Left lung (tissue), 10 donors: Measurements from ENCODE around the gene GRM1. TPM values are rescaled to one million over a fixed set of nuclear protein-coding genes. Genes with fewer than 3 reads are reported as not detected.

ENCODE experiments used
- ATAC-seq: fragments of 200-7000 bp; cut with Tn5 transposase; one replicate; pipeline ENCODE4 v1.9.1; 2020; ENCODE audit warnings: moderate library complexity
- DNase-seq, 4 donors: peaks; one replicate each; pipeline ENCODE4 v3.0.0-alpha.2; 2013 to 2020
- H3K27ac ChIP-seq, 2 donors: fragments of 200-600 bp; sonication (generic) in 1 of 2; one replicate each; pipeline versions ENCODE4 v1.5.0 to v1.8.0; 2020 to 2021
- H3K27me3 ChIP-seq, 2 donors: fragments of 200-600 bp; sonication (generic) in 1 of 2; one replicate each; pipeline versions ENCODE4 v1.5.0 to v1.8.0; 2020 to 2021
- H3K36me3 ChIP-seq, 2 donors: fragments of 200-600 bp; sonication (generic) in 1 of 2; one replicate each; pipeline versions ENCODE4 v1.5.0 to v1.8.0; 2020 to 2021
- H3K4me1 ChIP-seq, 2 donors: fragments of 200-600 bp; one replicate each; pipeline ENCODE4 v1.8.0; 2021
- H3K4me3 ChIP-seq, 2 donors: fragments of 200-600 bp; sonication (generic) in 1 of 2; one replicate each; pipeline versions ENCODE4 v1.5.0 to v1.8.0; 2020 to 2021; ENCODE audit warnings: mild to moderate bottlenecking in 1 of 2
- H3K9me3 ChIP-seq, 2 donors: fragments of 200-600 bp; sonication (generic) in 1 of 2; one replicate each; pipeline versions ENCODE4 v1.5.0 to v1.8.0; 2020 to 2021
- intact Hi-C, 2 donors: fragments of 100-400 bp; cut with DNase I; formaldehyde crosslinking; loops; one replicate each; pipeline versions ENCODE4 v1.11.2 to v1.14.2; 2022
- polyA plus RNA-seq, 6 donors: library from polyadenylated mRNA; unstranded; fragments of 120-200 nt; gene quantifications; one replicate each; pipeline ENCODE4 v1.2.1, GENCODE V29; 2013; ENCODE audit not compliant: insufficient read length in 6 of 6
- total RNA-seq, 2 donors: library from RNA; stranded (reverse); fragmentation: NEBNext Ultra II Directional; extraction: Animal tissue kit (Norgen Biotek cat#: 25700); gene quantifications; one replicate each; pipeline ENCODE4 v1.2.1, GENCODE V29; 2021
- TF ChIP-seq, protein P1 (sequence below), 2 donors: fragments of 200-600 bp; sonication (generic) in 1 of 2; IDR thresholded peaks; one replicate each; pipeline versions ENCODE4 v1.5.0 to v1.8.0; 2021; ENCODE audit warnings: antibody characterized with exemption in 2 of 2
- donor health status: DM: no; HTN: yes; CAD: no.
- donor health status: DM: no; HTN: no; CAD: no.

GRM1 gene
- total and polyA plus RNA-seq, 8 donors: 0.04 to 0.10 (median 0.07) TPM; not detected in 1

DNA sequence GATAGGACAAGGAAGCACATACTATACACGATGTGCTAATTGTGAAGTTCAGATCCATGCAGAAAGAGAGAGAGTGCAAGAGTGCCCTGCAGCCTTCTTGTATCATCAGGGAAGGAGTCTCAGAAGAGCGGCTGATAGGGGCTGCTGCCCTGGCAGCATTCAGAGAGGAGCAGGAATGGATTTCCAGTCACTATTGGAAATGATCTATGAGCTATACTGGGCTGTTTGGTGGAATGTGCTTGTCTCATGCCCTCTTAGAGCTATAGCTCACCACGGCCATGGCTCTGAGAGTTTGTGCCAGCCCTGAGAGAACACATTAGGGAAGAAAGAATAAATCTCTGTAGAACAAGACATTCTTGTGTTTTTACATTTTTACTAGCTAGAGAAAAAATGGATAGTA is 302.2 kb downstream of the GRM1 start:
- ATAC-seq (no peak), DNase-seq (no peak)
- TF ChIP-seq, protein P1, sequence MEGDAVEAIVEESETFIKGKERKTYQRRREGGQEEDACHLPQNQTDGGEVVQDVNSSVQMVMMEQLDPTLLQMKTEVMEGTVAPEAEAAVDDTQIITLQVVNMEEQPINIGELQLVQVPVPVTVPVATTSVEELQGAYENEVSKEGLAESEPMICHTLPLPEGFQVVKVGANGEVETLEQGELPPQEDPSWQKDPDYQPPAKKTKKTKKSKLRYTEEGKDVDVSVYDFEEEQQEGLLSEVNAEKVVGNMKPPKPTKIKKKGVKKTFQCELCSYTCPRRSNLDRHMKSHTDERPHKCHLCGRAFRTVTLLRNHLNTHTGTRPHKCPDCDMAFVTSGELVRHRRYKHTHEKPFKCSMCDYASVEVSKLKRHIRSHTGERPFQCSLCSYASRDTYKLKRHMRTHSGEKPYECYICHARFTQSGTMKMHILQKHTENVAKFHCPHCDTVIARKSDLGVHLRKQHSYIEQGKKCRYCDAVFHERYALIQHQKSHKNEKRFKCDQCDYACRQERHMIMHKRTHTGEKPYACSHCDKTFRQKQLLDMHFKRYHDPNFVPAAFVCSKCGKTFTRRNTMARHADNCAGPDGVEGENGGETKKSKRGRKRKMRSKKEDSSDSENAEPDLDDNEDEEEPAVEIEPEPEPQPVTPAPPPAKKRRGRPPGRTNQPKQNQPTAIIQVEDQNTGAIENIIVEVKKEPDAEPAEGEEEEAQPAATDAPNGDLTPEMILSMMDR (IDR thresholded peaks at IDR 0.05): no peak
- Histone ChIP-seq H3K4me3 (no peak overlapping the region), H3K27ac (no peak overlapping the region), H3K4me1 (no peaks in the 10 kb centered on the region), H3K27me3 (no peaks in the 10 kb centered on the region), H3K9me3 (no peaks in the 10 kb centered on the region), H3K36me3 (no peaks in the 10 kb centered on the region)
- intact Hi-C loops: no loop called here

DNA sequence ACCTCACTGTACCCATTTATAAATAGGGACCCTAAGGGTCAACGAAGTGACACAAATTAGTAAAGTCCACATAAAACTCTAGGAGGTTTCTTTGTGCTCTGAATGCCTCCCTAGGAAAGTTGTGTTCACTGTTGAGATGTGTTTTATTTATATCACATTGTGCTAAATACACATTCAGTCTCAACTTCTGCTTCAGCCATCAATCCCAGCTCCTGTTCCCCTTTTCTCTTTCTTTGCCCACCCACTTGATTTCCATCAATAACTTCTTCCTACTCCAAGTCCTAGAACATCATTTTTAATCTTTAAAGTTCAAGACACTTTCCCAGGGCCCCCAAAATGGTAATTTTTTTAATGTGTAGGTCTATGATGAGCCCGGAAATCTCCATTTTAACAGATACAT is 306.5 kb downstream of the GRM1 start:
- DNase-seq: no peak
- peaks cover 0 to 5% of the 10 kb centered on the region in 2 donors for H3K4me1 ChIP-seq
- intact Hi-C loops: no loop called here
- TF ChIP-seq, protein P1 (IDR thresholded peaks at IDR 0.05): no peak
- no peak overlapping the region for H3K4me3 ChIP-seq
- H3K36me3 ChIP-seq: no peaks in the 10 kb centered on the region
- no peaks in the 10 kb centered on the region for H3K27me3 ChIP-seq
- H3K9me3 ChIP-seq: no peaks in the 10 kb centered on the region
- no peak overlapping the region for H3K27ac ChIP-seq
- ATAC-seq: no peak

DNA sequence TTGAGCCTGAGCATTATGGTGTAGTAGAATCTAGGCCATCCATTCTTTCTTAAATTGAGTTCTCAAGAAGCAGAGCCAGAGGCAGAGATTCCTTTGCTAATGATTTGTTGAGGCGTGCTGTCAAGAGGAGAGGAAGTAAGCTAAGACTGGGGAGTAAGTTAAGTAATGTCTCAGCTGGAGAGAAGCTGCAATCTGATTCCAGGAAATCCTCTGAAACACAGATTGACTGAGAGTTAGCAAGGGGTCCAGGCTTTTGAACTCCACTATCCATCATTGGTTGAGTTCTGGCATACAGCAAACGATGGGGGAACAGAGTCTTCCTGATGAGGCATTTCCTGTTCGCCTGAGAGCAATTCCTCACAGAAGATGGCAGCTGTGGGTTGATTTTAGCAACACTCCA is 307.3 kb downstream of the GRM1 start:
- Histone ChIP-seq H3K27me3 (no peaks in the 10 kb centered on the region), H3K4me1 (peaks cover 0 to 5% of the 10 kb centered on the region in 2 donors), H3K4me3 (no peak overlapping the region), H3K36me3 (no peaks in the 10 kb centered on the region), H3K27ac (no peak overlapping the region), H3K9me3 (no peaks in the 10 kb centered on the region)
- TF ChIP-seq, protein P1 (IDR thresholded peaks at IDR 0.05): no peak
- DNase-seq (no peak), ATAC-seq (peak; percentile 36)
- intact Hi-C loops: no loop called here

DNA sequence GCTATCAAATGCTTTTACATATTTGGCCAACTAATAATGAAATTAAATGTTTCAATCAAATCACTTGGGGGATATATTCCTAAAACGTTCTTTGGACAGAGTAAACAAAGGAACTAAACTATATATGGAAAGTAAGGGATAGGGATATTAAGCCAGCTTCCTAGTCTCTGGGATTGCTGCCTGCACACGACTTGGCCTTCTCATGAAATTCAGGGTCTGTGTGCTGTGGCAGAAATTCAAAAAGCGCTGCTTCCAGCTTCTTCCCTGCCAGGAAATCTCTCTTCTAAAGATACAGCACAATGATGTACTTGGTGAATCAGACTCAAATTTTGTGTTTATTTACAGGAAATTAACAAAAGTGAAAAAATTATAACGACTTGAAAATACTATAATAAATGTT is 308.5 kb downstream of the GRM1 start:
- no peak overlapping the region for H3K27ac ChIP-seq
- no peaks in the 10 kb centered on the region for H3K9me3 ChIP-seq
- H3K27me3 ChIP-seq: no peaks in the 10 kb centered on the region
- H3K4me1 ChIP-seq: peaks cover 0 to 5% of the 10 kb centered on the region in 2 donors
- H3K36me3 ChIP-seq: no peaks in the 10 kb centered on the region
- no peak overlapping the region for H3K4me3 ChIP-seq
- TF ChIP-seq, protein P1 (IDR thresholded peaks at IDR 0.05): no peak
- peak in 2 of 4 donors; percentile 30 to 53 for DNase-seq
- intact Hi-C loops: no loop called here
- ATAC-seq: no peak

DNA sequence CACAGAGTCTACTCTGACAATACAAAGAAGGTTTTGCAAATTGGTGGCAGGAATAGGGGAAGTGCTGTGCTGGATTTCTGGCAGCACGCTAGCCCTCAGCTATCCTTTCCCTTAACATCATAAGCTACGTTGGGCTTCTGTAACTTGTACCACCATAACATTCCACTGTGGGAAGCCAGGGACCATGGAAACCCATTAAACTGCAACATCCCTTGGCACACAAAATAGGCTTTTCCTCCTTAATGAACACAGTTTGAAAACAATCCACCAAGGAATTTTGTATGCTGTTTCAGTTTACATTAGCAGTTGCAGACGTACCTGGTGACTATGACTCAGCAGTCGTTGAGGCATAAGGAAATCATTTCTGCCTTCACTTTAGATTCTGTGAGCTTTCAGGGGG is 310.9 kb downstream of the GRM1 start:
- TF ChIP-seq, protein P1 (IDR thresholded peaks at IDR 0.05): no peak
- Histone ChIP-seq H3K9me3 (no peaks in the 10 kb centered on the region), H3K27me3 (no peaks in the 10 kb centered on the region), H3K36me3 (no peaks in the 10 kb centered on the region), H3K27ac (no peak overlapping the region), H3K4me1 (peaks cover 0 to 5% of the 10 kb centered on the region in 2 donors), H3K4me3 (no peak overlapping the region)
- DNase-seq: no peak
- intact Hi-C loops: no loop called here
- peak; percentile 58 for ATAC-seq
